GM18498 (cell line): ENCODE measurements around the gene CASD1.

Source experiments
- ATAC-seq: cut with Tn5 transposase; IDR thresholded peaks from one replicate; pipeline ENCODE4 v1.9.1; 2021; ENCODE audit warnings: mild to moderate bottlenecking, moderate library complexity; ENCODE audit not compliant: unreplicated experiment

The CASD1 gene

GRCh38 chr7:94512735-94513564 lies 3.3 kb downstream of the CASD1 start:
- no peak for ATAC-seq

- no peak for ATAC-seq
Observed at GRCh38 chr7:94513565-94513860, 3.9 kb downstream of the CASD1 start.

GRCh38 chr7:94514140-94514889 lies 4.7 kb downstream of the CASD1 start:
- ATAC-seq, result no peak

GRCh38 chr7:94514917-94515316 lies 5.3 kb downstream of the CASD1 start:
- no peak for ATAC-seq

- ATAC-seq, result no peak
Observed at GRCh38 chr7:94525923-94526322, 16.3 kb downstream of the CASD1 start.

GRCh38 chr7:94529516-94529915 lies 19.9 kb downstream of the CASD1 start:
- ATAC-seq, result no peak

- ATAC-seq, result no peak
Observed at GRCh38 chr7:94530109-94530508, 20.5 kb downstream of the CASD1 start.

GRCh38 chr7:94532676-94533075 lies 23.1 kb downstream of the CASD1 start:
- no peak for ATAC-seq

- ATAC-seq, result no peak
Observed at GRCh38 chr7:94540428-94540827, 30.8 kb downstream of the CASD1 start.

GRCh38 chr7:94547126-94547525 lies 37.5 kb downstream of the CASD1 start:
- no peak for ATAC-seq

- ATAC-seq, result peak; percentile 76
Observed at GRCh38 chr7:94556028-94556427, 46.4 kb downstream of the CASD1 start.

- no peak for ATAC-seq
Observed at GRCh38 chr7:94557215-94557614, 47.6 kb downstream of the CASD1 start.

GRCh38 chr7:94559972-94560371 lies 50.4 kb downstream of the CASD1 start:
- ATAC-seq, result no peak

GRCh38 chr7:94561841-94562514 lies 52.4 kb downstream of the CASD1 start:
- no peak for ATAC-seq

- ATAC-seq, result no peak
Observed at GRCh38 chr7:94562525-94562924, 52.9 kb downstream of the CASD1 start.

GRCh38 chr7:94565247-94565894 lies 55.8 kb downstream of the CASD1 start:
- ATAC-seq, result no peak

- ATAC-seq, result no peak
Observed at GRCh38 chr7:94567396-94567795, 57.8 kb downstream of the CASD1 start.

GRCh38 chr7:94571816-94572215 lies 62.2 kb downstream of the CASD1 start:
- ATAC-seq, result no peak

GRCh38 chr7:94575646-94576045 lies 66.0 kb downstream of the CASD1 start:
- no peak for ATAC-seq

GRCh38 chr7:94576316-94576715 lies 66.7 kb downstream of the CASD1 start:
- no peak for ATAC-seq

- no peak for ATAC-seq
Observed at GRCh38 chr7:94577357-94577756, 67.7 kb downstream of the CASD1 start.
